WTC11 (cell line): ENCODE measurements around the gene MORN1. TPM values are rescaled to one million over a fixed set of nuclear protein-coding genes. Genes with fewer than 3 reads are reported as not detected.

ENCODE experiments used
- ATAC-seq: fragments of 200-7000 bp; cut with Tn5 transposase; 2 replicates; pipeline ENCODE4 v1.10.0; 2021; ENCODE audit warnings: mild to moderate bottlenecking, moderate library complexity
- CTCF ChIA-PET: fragments of 300-600 bp; sonication (Branson Sonifier 250); formaldehyde crosslinking; loops from one replicate; lab custom pipeline; 2021; ENCODE audit warnings: antibody characterized with exemption; lab: Charles Lee
- POLR2A ChIA-PET: fragments of 350-600 bp; sonication (Branson Sonifier 250); formaldehyde crosslinking; loops from one replicate; lab custom pipeline; 2021; ENCODE audit warnings: antibody characterized with exemption; lab: Charles Lee
- DNase-seq: peaks from one replicate; pipeline ENCODE4 v3.0.0; 2021; ENCODE audit warnings: low spot score
- H3K27ac Mint-ChIP-seq: 2 replicates; pipeline ENCODE4 v1.8.0; 2021; ENCODE audit warnings: mixed read lengths
- H3K27me3 Mint-ChIP-seq: 2 replicates; pipeline ENCODE4 v1.8.0; 2021; ENCODE audit warnings: low read depth, mild to moderate bottlenecking, moderate library complexity, mixed read lengths
- H3K36me3 Mint-ChIP-seq: 2 replicates; pipeline ENCODE4 v1.8.0; 2021; ENCODE audit warnings: mixed read lengths
- H3K4me1 Mint-ChIP-seq: 2 replicates; pipeline ENCODE4 v1.8.0; 2022; ENCODE audit warnings: mixed read lengths
- H3K4me3 Mint-ChIP-seq: 2 replicates; pipeline ENCODE4 v1.8.0; 2021; ENCODE audit warnings: mild to moderate bottlenecking, moderate library complexity, mixed read lengths
- H3K9me3 Mint-ChIP-seq: 2 replicates; pipeline ENCODE4 v1.8.0; 2021; ENCODE audit warnings: mixed read lengths
- CREB1 ChIP-seq: sonication (generic); formaldehyde crosslinking; IDR thresholded peaks from 2 replicates; pipeline ENCODE4 v1.8.0; 2023; ENCODE audit warnings: mild to moderate bottlenecking, missing genetic modification reagents
- E2F4 ChIP-seq: sonication (generic); formaldehyde crosslinking; IDR thresholded peaks from 2 replicates; pipeline ENCODE4 v1.8.1; 2022; ENCODE audit warnings: low read depth, mild to moderate bottlenecking, moderate library complexity, missing genetic modification reagents, borderline replicate concordance
- EMX1 ChIP-seq: fragments of 250-450 bp; sonication (Bioruptor Pico); IDR thresholded peaks from 2 replicates; pipeline ENCODE4 v1.8.0; 2021; ENCODE audit warnings: mild to moderate bottlenecking
- ESRRA ChIP-seq: sonication (generic); formaldehyde crosslinking; IDR thresholded peaks from 2 replicates; pipeline ENCODE4 v1.8.1; 2022; ENCODE audit warnings: mild to moderate bottlenecking, missing genetic modification reagents, borderline replicate concordance
- FOXJ3 ChIP-seq: sonication (generic); formaldehyde crosslinking; IDR thresholded peaks from 2 replicates; pipeline ENCODE4 v1.9.0; 2021; ENCODE audit warnings: missing genetic modification reagents, mild to moderate bottlenecking, borderline replicate concordance
- HMGA2 ChIP-seq: fragments of 250-450 bp; sonication (Bioruptor Pico); IDR thresholded peaks from 2 replicates; pipeline ENCODE4 v1.4.0; 2021; ENCODE audit warnings: mild to moderate bottlenecking, moderate library complexity
- IRF2 ChIP-seq: sonication (generic); formaldehyde crosslinking; IDR thresholded peaks from 2 replicates; pipeline ENCODE4 v1.8.0; 2022; ENCODE audit warnings: low read depth, missing genetic modification reagents, borderline replicate concordance
- NFE2L1 ChIP-seq: sonication (generic); formaldehyde crosslinking; IDR thresholded peaks from 2 replicates; pipeline ENCODE4 v1.8.1; 2023; ENCODE audit warnings: missing genetic modification reagents
- NR3C1 ChIP-seq: sonication (generic); formaldehyde crosslinking; conservative IDR thresholded peaks from 2 replicates; pipeline ENCODE4 v1.8.1; 2023; ENCODE audit warnings: low read depth, mild to moderate bottlenecking, missing genetic modification reagents
- RORB ChIP-seq: fragments of 250-450 bp; sonication (Bioruptor Pico); IDR thresholded peaks from 2 replicates; pipeline ENCODE4 v1.9.0; 2021; ENCODE audit warnings: mild to moderate bottlenecking
- SMAD3 ChIP-seq: sonication (generic); formaldehyde crosslinking; IDR thresholded peaks from 2 replicates; pipeline ENCODE4 v1.8.0; 2022; ENCODE audit warnings: missing genetic modification reagents, mild to moderate bottlenecking, borderline replicate concordance
- TCF7 ChIP-seq: sonication (generic); formaldehyde crosslinking; IDR thresholded peaks from 2 replicates; pipeline ENCODE4 v1.8.0; 2022; ENCODE audit warnings: mild to moderate bottlenecking, low read depth, missing genetic modification reagents, moderate library complexity
- TEAD4 ChIP-seq: sonication (generic); formaldehyde crosslinking; IDR thresholded peaks from 2 replicates; pipeline ENCODE4 v1.8.0; 2022; ENCODE audit warnings: mild to moderate bottlenecking, missing genetic modification reagents
- USF2 ChIP-seq: sonication (generic); formaldehyde crosslinking; IDR thresholded peaks from 2 replicates; pipeline ENCODE4 v1.8.1; 2023; ENCODE audit warnings: mild to moderate bottlenecking, missing genetic modification reagents, moderate library complexity
- ZNF263 ChIP-seq: sonication (generic); formaldehyde crosslinking; IDR thresholded peaks from 2 replicates; pipeline ENCODE4 v1.8.1; 2022; ENCODE audit warnings: low read depth, mild to moderate bottlenecking, moderate library complexity, missing genetic modification reagents
- ZNF281 ChIP-seq: sonication (generic); formaldehyde crosslinking; IDR thresholded peaks from 2 replicates; pipeline ENCODE4 v1.8.0; 2023; ENCODE audit warnings: mild to moderate bottlenecking, missing genetic modification reagents
- ZNF416 ChIP-seq: fragments of 250-450 bp; sonication (Bioruptor Pico); IDR thresholded peaks from 2 replicates; pipeline ENCODE4 v1.9.0; 2021; ENCODE audit warnings: mild to moderate bottlenecking, inconsistent platforms
- ZNF532 ChIP-seq: fragments of 250-450 bp; sonication (Bioruptor Pico); IDR thresholded peaks from 2 replicates; pipeline ENCODE4 v1.9.0; 2021; ENCODE audit warnings: mild to moderate bottlenecking, borderline replicate concordance
- total RNA-seq: library from RNA; stranded (reverse); gene quantifications from 3 replicates; pipeline ENCODE4 v1.2.3, GENCODE V29; 2021
- TF ChIP-seq, protein P1 (sequence below): sonication (generic); formaldehyde crosslinking; IDR thresholded peaks from 2 replicates; pipeline ENCODE4 v1.8.0; 2022; ENCODE audit warnings: mild to moderate bottlenecking, missing genetic modification reagents
- TF ChIP-seq, protein P2 (sequence below): sonication (generic); formaldehyde crosslinking; IDR thresholded peaks from 2 replicates; pipeline ENCODE4 v1.8.0; 2022; ENCODE audit warnings: mild to moderate bottlenecking, missing genetic modification reagents
- TF ChIP-seq, protein P3 (sequence below): sonication (generic); formaldehyde crosslinking; conservative IDR thresholded peaks from 2 replicates; pipeline ENCODE4 v1.8.1; 2022; ENCODE audit warnings: mild to moderate bottlenecking, missing genetic modification reagents

MORN1 gene
- total RNA-seq, 1 experiment from 2014 or later = 14.5 TPM

- Mint-ChIP-seq H3K9me3 (no peaks in the 10 kb centered on the region), H3K27me3 (no peaks in the 10 kb centered on the region; the same call in 1 of the 2 replicates), H3K36me3 (no peaks in the 10 kb centered on the region), H3K27ac (no peak overlapping the region), H3K4me1 (no peaks in the 10 kb centered on the region), H3K4me3 (no peak overlapping the region)
- ChIA-PET POLR2A (no interaction called here), CTCF (interaction anchor here (1.1 to 1.6 kb wide), 2 partner anchors 27 to 39 kb away, joined by 4 to 12 read pairs; no protein-coding TSS in a partner anchor)
- ATAC-seq (no peak), DNase-seq (no peak)
- TF ChIP-seq RORB (CRISPR knock-in tag) (no peak), IRF2 (CRISPR knock-in tag) (no peak), HMGA2 (peak; percentile 100)
Observed at GRCh38 chr1:2342384-2343022, 48.9 kb downstream of the MORN1 start.

DNA sequence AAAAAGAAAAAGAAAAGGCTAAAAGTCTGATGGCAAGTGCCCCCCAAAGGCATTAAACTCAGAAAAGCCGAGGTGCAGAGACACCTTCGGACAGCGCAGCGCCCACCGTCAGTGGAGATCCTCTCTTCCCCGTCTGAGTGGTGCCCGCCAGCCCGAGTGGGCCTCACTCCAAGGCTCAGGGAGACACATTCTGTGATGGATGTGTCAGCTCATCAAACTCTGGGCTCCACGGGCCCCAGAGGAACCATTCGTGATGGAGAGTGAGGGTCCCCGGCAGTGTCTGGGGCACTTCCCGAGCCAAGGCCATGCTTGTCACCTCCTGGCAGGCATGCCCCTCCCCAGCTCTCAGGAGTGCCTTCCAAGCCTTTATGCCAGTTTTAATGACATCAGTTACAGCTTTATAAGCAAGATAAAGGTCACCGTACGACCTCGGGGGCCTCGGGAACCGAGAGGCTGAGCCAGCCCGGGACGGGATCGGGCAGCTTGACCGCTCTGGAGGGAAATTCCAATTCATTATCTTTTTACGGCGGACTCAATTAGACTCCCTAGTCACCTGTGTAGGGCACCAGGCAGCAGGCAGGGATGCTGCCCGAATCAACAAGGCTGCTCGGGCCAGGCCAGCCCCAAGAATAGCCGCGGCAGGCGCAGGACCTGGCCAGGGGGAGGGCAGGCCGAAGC, 49.5 kb downstream of the MORN1 start:
- TF ChIP-seq, protein P1, sequence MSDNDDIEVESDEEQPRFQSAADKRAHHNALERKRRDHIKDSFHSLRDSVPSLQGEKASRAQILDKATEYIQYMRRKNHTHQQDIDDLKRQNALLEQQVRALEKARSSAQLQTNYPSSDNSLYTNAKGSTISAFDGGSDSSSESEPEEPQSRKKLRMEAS (CRISPR knock-in tag) = no peak
- TF ChIP-seq, protein P2, sequence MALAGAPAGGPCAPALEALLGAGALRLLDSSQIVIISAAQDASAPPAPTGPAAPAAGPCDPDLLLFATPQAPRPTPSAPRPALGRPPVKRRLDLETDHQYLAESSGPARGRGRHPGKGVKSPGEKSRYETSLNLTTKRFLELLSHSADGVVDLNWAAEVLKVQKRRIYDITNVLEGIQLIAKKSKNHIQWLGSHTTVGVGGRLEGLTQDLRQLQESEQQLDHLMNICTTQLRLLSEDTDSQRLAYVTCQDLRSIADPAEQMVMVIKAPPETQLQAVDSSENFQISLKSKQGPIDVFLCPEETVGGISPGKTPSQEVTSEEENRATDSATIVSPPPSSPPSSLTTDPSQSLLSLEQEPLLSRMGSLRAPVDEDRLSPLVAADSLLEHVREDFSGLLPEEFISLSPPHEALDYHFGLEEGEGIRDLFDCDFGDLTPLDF (CRISPR knock-in tag) = no peak
- TF ChIP-seq FOXJ3 (CRISPR knock-in tag) = no peak
- no peak for TF ChIP-seq NR3C1 (CRISPR knock-in tag)
- no peak for TF ChIP-seq SMAD3 (CRISPR knock-in tag)
- TF ChIP-seq ZNF281 (CRISPR knock-in tag) = no peak
- no peak for TF ChIP-seq ZNF416 (CRISPR knock-in tag)
- TF ChIP-seq USF2 (CRISPR knock-in tag) = no peak
- no peak for TF ChIP-seq EMX1 (CRISPR knock-in tag)
- TF ChIP-seq NFE2L1 (CRISPR knock-in tag) = no peak
- TF ChIP-seq E2F4 = no peak
- TF ChIP-seq, protein P3, sequence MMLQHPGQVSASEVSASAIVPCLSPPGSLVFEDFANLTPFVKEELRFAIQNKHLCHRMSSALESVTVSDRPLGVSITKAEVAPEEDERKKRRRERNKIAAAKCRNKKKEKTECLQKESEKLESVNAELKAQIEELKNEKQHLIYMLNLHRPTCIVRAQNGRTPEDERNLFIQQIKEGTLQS (CRISPR knock-in tag) = no peak
- H3K27ac Mint-ChIP-seq = no peak overlapping the region
- ChIA-PET CTCF (no interaction called here), POLR2A (no interaction called here)
- ATAC-seq (no peak), DNase-seq (no peak)
- no peaks in the 10 kb centered on the region for H3K9me3 Mint-ChIP-seq
- H3K4me1 Mint-ChIP-seq = no peaks in the 10 kb centered on the region
- no peak overlapping the region for H3K4me3 Mint-ChIP-seq
- no peaks in the 10 kb centered on the region for H3K36me3 Mint-ChIP-seq
- no peaks in the 10 kb centered on the region; the same call in 1 of the 2 replicates for H3K27me3 Mint-ChIP-seq

DNA sequence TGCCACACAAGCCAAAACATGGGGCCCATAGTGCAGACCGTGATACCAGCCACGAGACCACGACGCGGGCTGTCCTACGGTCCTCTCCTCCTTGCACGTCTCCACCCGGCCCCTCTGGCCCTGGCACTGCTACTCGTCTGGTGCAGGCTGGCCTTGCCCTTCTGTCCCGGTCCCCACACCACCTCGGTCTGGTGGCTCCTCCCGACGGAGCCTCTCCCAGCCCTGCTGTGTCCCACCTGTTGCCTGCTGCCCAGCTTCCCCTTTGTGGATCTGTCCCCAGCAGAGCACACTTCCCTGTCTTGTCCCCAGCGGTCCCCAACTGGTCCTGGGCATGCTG, 50.5 kb downstream of the MORN1 start:
- ChIA-PET CTCF (no interaction called here), POLR2A (no interaction called here)
- ATAC-seq (no peak), DNase-seq (no peak)
- H3K4me3 Mint-ChIP-seq = no peak overlapping the region
- no peaks in the 10 kb centered on the region for H3K9me3 Mint-ChIP-seq
- no peaks in the 10 kb centered on the region for H3K36me3 Mint-ChIP-seq
- H3K27me3 Mint-ChIP-seq = no peaks in the 10 kb centered on the region; the same call in 1 of the 2 replicates
- H3K27ac Mint-ChIP-seq = no peak overlapping the region
- no peaks in the 10 kb centered on the region for H3K4me1 Mint-ChIP-seq
- TF ChIP-seq ZNF263 (CRISPR knock-in tag) (no peak), RORB (CRISPR knock-in tag) (no peak), ESRRA (no peak), ZNF532 (CRISPR knock-in tag) (no peak), CREB1 (CRISPR knock-in tag) (no peak), TEAD4 (CRISPR knock-in tag) (no peak), TCF7 (CRISPR knock-in tag) (no peak)
